ENCODE data around the gene ACTR2. TPM values are rescaled to one million over a fixed set of nuclear protein-coding genes. Genes with fewer than 3 reads are reported as not detected.
"Not testable (repeated sequence)": the region's sequence is repeated elsewhere in the genome, so short reads cannot be mapped to it uniquely, and the experiment has no call there.

Gene ACTR2
- polyA plus RNA-seq, 4 donors: 76.7 to 185 (median 101) TPM

DNA sequence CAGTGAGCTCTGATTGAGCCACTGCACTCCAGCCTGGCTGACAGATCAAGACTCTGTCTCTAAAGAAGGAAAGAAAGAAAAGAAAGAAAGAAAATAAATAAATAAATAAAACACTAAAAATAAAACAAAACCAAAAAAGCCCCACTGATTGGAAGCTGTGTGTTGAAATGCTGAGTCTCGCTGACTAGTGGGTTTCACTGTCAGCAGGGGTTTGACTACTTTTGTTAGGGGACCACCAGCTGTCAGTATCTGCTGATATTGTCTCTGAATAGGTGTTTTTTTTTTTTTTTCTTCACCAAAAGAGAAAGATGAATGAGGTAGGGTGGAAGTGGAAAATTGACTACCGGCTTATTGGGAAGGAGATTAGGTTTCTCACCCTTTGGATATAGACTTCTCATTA is 12.8 kb upstream of the ACTR2 start:
- H3K27ac ChIP-seq (ENCODE audit: low read depth in 1 of 3, low read length in 2 of 3): no peak overlapping the region
- H3K4me3 ChIP-seq (ENCODE audit: low read depth in 1 of 3, low read length in 3 of 3): no peak overlapping the region
- H3K9me3 ChIP-seq (ENCODE audit: control insufficient read depth in 2 of 2, insufficient read depth in 1 of 2, low read depth in 1 of 2, low read length in 1 of 2): no peaks in the 10 kb centered on the region
- H3K36me3 ChIP-seq (ENCODE audit: control insufficient read depth in 3 of 3, insufficient read depth in 2 of 3, low read depth in 1 of 3, low read length in 3 of 3): no peaks in the 10 kb centered on the region
- no peak for FAIRE-seq
- H3K27me3 ChIP-seq (ENCODE audit: control insufficient read depth in 3 of 3, insufficient read depth in 3 of 3, low read length in 3 of 3): no peaks in the 10 kb centered on the region
- WGBS, 3 donors: 95 to 98% (median 96%) methylated on average over 2 of the region's 2 CpGs
- DNase-seq: no peak
- H3K4me1 ChIP-seq (ENCODE audit: control insufficient read depth in 3 of 3, insufficient read depth in 2 of 3, low read depth in 1 of 3, low read length in 2 of 3): no peaks in the 10 kb centered on the region

DNA sequence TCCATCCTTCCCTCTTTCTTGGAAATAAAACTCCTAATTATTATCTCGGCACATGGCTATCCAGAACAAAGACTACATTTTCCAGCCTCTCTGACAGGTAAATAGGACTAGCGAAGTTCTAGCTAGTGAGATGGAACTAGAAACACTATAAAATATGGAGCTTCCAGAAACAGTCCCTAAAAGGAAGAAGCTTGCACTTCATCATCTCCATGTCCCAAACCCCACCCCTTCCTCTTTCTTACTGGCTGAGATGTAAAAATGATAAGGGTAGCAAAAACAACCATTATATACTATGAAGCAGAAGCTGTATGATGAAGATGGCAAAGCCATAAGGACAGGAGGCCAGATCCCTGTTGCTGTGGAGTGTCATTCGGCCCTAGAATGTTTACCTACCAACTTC is 11.7 kb upstream of the ACTR2 start:
- H3K9me3 ChIP-seq (ENCODE audit: control insufficient read depth in 2 of 2, insufficient read depth in 1 of 2, low read depth in 1 of 2, low read length in 1 of 2): no peaks in the 10 kb centered on the region
- H3K36me3 ChIP-seq (ENCODE audit: control insufficient read depth in 3 of 3, insufficient read depth in 2 of 3, low read depth in 1 of 3, low read length in 3 of 3): no peaks in the 10 kb centered on the region
- H3K4me1 ChIP-seq (ENCODE audit: control insufficient read depth in 3 of 3, insufficient read depth in 2 of 3, low read depth in 1 of 3, low read length in 2 of 3): no peaks in the 10 kb centered on the region
- FAIRE-seq (no peak), DNase-seq (no peak)
- 91 to 98% (median 95%) methylated on average over 3 of the region's 3 CpGs for WGBS, 3 donors
- H3K27me3 ChIP-seq (ENCODE audit: control insufficient read depth in 3 of 3, insufficient read depth in 3 of 3, low read length in 3 of 3): no peaks in the 10 kb centered on the region
- H3K27ac ChIP-seq (ENCODE audit: low read depth in 1 of 3, low read length in 2 of 3): no peak overlapping the region
- H3K4me3 ChIP-seq (ENCODE audit: low read depth in 1 of 3, low read length in 3 of 3): no peak overlapping the region

DNA sequence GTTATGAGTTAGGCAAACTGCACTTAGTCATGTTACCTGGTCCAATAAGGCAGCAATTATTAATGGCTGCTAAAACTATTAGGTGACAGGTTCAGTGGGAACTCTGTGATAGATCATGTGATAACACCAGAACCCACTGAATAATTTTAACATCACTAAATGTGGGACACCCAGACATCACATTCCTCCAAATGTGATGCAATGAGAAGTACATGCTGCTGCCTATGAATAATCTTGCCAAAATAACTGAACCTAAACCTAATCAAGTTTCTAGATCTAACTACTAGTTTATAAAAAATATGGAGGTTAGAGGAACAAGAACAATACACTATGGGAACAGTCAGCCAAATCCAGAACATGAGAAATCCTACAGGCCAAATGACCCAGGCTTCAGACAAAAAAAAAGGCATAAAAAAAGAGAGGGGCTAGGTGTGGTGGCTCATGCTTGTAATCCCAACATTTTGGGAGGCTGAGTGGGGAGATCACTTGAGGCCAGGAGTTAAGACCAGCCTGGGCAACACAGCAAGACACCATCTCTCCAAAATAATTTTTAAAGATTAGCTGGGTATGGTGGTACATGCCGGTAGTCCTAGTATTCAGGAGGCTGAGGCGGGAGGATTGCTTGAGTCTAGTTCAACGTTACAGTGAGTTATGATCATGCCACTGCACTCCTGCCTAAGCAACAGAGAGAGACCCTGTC is 7.0 kb upstream of the ACTR2 start:
- WGBS, 3 donors: 91 to 95% (median 92%) methylated on average over 3 of the region's 3 CpGs
- FAIRE-seq (no peak), DNase-seq (no peak)
- H3K4me3 ChIP-seq (ENCODE audit: low read depth in 1 of 3, low read length in 3 of 3): no peak overlapping the region
- no peak overlapping the region for H3K27ac ChIP-seq (ENCODE audit: low read depth in 1 of 3, low read length in 2 of 3)
- peaks cover 0 to 3% (median 0%) of the 10 kb centered on the region in 3 donors for H3K36me3 ChIP-seq (ENCODE audit: control insufficient read depth in 3 of 3, insufficient read depth in 2 of 3, low read depth in 1 of 3, low read length in 3 of 3)
- H3K27me3 ChIP-seq (ENCODE audit: control insufficient read depth in 3 of 3, insufficient read depth in 3 of 3, low read length in 3 of 3): no peaks in the 10 kb centered on the region
- no peaks in the 10 kb centered on the region for H3K9me3 ChIP-seq (ENCODE audit: control insufficient read depth in 2 of 2, insufficient read depth in 1 of 2, low read depth in 1 of 2, low read length in 1 of 2)
- no peaks in the 10 kb centered on the region for H3K4me1 ChIP-seq (ENCODE audit: control insufficient read depth in 3 of 3, insufficient read depth in 2 of 3, low read depth in 1 of 3, low read length in 2 of 3)

DNA sequence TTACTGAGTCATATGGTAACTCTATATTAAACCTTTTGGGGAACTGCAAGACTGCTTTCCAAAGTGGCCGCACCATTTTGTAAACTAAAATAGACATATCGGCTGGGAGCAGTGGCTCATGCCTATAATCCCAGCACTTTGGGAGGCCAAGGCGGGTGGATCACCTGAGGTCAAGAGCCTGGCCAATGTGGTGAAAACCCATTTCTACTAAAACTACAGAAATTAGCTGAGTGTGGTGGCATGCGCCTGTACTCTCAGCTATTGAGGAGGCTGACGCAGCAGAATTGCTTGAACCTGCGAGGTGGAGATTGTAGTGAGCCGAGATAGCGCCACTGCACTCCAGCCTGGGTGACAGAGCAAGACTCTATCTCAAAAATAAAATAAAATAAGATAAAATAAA is 6.4 kb upstream of the ACTR2 start:
- H3K4me1 ChIP-seq (ENCODE audit: control insufficient read depth in 3 of 3, insufficient read depth in 2 of 3, low read depth in 1 of 3, low read length in 2 of 3); FAIRE-seq; H3K4me3 ChIP-seq (ENCODE audit: low read depth in 1 of 3, low read length in 3 of 3); DNase-seq; H3K27me3 ChIP-seq (ENCODE audit: control insufficient read depth in 3 of 3, insufficient read depth in 3 of 3, low read length in 3 of 3); H3K27ac ChIP-seq (ENCODE audit: low read depth in 1 of 3, low read length in 2 of 3); H3K36me3 ChIP-seq (ENCODE audit: control insufficient read depth in 3 of 3, insufficient read depth in 2 of 3, low read depth in 1 of 3, low read length in 3 of 3); H3K9me3 ChIP-seq (ENCODE audit: control insufficient read depth in 2 of 2, insufficient read depth in 1 of 2, low read depth in 1 of 2, low read length in 1 of 2): not testable (repeated sequence)
- 97% methylated on average over 8 of the region's 8 CpGs for WGBS, 3 donors

DNA sequence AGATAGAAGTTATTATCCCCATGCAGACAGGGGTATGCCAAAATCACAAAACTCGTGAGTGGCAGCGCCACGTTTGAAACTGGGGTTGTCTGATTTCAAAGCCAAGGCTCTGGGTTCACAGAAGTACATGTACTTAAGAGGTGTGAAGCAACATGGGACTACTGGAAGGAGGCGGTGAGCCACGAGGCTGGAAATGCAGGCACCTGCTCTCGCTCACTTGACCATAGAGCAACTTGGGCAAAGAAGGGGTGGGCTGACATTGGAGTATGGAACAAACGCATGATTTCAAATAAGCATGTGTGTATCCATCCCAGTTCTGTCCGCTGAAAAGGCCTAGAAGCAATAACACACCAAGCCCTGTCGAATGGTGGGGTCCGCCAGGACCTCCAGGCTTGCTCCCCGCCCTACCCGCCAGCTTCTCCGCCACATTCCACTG is 593 bp upstream of the ACTR2 start:
- peak overlapping the region; percentile 67 to 93 (median 91) for H3K4me3 ChIP-seq (ENCODE audit: low read depth in 1 of 3, low read length in 3 of 3)
- peaks cover 0 to 5% (median 0%) of the 10 kb centered on the region in 3 donors for H3K36me3 ChIP-seq (ENCODE audit: control insufficient read depth in 3 of 3, insufficient read depth in 2 of 3, low read depth in 1 of 3, low read length in 3 of 3)
- H3K27ac ChIP-seq (ENCODE audit: low read depth in 1 of 3, low read length in 2 of 3): peak overlapping the region; percentile 87 to 98 (median 91)
- peak in 1 of 2 donors; percentile 58 for DNase-seq
- no peak for FAIRE-seq
- no peaks in the 10 kb centered on the region for H3K9me3 ChIP-seq (ENCODE audit: control insufficient read depth in 2 of 2, insufficient read depth in 1 of 2, low read depth in 1 of 2, low read length in 1 of 2)
- 0 to 1% (median 1%) methylated on average over 12 to 13 of the region's 13 CpGs for WGBS, 3 donors
- H3K4me1 ChIP-seq (ENCODE audit: control insufficient read depth in 3 of 3, insufficient read depth in 2 of 3, low read depth in 1 of 3, low read length in 2 of 3): peaks cover 0 to 8% (median 8%) of the 10 kb centered on the region in 3 donors
- no peaks in the 10 kb centered on the region for H3K27me3 ChIP-seq (ENCODE audit: control insufficient read depth in 3 of 3, insufficient read depth in 3 of 3, low read length in 3 of 3)

DNA sequence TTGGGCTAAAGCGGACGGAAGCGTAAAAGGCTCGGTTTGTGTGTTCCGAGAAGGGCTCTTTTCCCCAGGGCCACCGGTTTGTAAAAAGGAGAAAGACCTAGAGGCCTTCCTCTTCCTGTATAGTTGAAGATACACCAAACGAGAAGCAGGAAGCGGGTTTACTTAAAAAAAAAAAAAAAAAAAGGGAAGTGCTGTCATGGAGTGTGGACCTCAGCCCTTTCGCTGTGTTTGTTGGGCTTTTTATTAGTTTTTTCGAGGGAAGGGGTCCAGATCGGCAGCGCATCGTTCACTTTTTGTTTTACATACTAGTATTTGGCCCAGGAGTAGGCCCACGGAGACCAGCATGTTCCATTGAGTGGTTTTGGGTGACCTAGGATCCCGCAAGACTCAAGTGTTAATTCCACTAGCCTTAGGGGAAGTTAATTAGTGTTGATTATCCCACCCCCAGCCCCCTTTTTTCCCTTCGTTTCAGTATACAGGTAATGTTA is 676 bp downstream of the ACTR2 start:
- Histone ChIP-seq H3K27me3 (ENCODE audit: control insufficient read depth in 3 of 3, insufficient read depth in 3 of 3, low read length in 3 of 3) (no peaks in the 10 kb centered on the region), H3K9me3 (ENCODE audit: control insufficient read depth in 2 of 2, insufficient read depth in 1 of 2, low read depth in 1 of 2, low read length in 1 of 2) (no peaks in the 10 kb centered on the region), H3K4me1 (ENCODE audit: control insufficient read depth in 3 of 3, insufficient read depth in 2 of 3, low read depth in 1 of 3, low read length in 2 of 3) (peaks cover 0 to 10% (median 8%) of the 10 kb centered on the region in 3 donors), H3K27ac (ENCODE audit: low read depth in 1 of 3, low read length in 2 of 3) (peak overlapping the region; percentile 98 to 100 (median 98)), H3K4me3 (ENCODE audit: low read depth in 1 of 3, low read length in 3 of 3) (peak overlapping the region; percentile 91 to 99 (median 93)), H3K36me3 (ENCODE audit: control insufficient read depth in 3 of 3, insufficient read depth in 2 of 3, low read depth in 1 of 3, low read length in 3 of 3) (peaks cover 0 to 5% (median 0%) of the 10 kb centered on the region in 3 donors)
- peak; percentile 67 to 87 for DNase-seq
- WGBS, 3 donors: 0 to 1% (median 1%) methylated on average over 16 of the region's 16 CpGs
- FAIRE-seq: no peak

DNA sequence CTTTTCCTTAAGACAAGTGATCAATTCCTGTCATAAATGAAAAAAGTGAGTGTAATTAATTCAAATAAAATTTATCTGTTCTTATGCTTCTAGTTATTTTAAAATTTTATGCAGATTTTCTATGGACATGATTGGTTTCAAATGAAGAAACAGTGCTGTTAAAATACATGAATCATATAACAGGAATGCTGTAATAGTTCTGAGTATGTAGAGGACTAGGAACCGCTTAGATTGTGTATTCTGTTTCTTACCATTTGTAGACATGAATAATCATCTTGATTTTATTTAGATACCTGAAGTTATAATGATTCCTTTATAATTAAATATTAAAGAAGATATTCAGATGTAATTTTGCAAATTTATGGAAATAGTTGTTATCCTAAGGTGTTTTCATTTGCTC is 3.5 kb downstream of the ACTR2 start:
- FAIRE-seq: no peak
- H3K27ac ChIP-seq (ENCODE audit: low read depth in 1 of 3, low read length in 2 of 3): peak overlapping the region in 1 of 3 donors; percentile 83

DNA sequence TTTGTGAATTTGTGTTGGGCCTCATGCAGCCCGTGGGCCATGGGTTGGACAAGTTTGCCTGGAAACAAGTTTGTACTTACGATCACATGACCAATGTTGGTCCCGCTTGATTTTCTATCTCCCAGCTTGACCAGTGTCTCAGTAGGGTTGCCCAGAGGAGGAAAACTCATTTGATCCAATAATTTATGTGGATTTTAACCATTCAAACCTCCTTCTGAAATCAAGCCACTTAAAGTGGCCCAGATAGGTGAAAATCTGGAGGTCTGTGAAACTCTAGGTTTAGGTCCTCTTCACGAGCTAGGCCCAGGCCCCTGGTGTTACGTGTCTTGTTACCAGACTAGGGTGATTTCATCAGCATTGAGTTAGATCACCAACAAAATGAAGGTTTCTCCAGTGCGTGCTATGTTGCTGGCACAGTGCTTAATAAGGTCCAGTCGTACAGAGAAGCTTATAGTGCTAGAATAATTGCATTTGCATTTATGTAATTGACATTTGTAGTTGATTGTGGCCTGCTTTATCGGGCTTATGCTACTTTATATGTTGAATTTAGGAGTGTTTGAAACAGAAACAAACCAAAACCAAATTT is 4.4 kb downstream of the ACTR2 start:
- Histone ChIP-seq H3K27me3 (ENCODE audit: control insufficient read depth in 3 of 3, insufficient read depth in 3 of 3, low read length in 3 of 3) (no peaks in the 10 kb centered on the region), H3K9me3 (ENCODE audit: control insufficient read depth in 2 of 2, insufficient read depth in 1 of 2, low read depth in 1 of 2, low read length in 1 of 2) (no peaks in the 10 kb centered on the region), H3K4me1 (ENCODE audit: control insufficient read depth in 3 of 3, insufficient read depth in 2 of 3, low read depth in 1 of 3, low read length in 2 of 3) (peaks cover 1 to 7% (median 4%) of the 10 kb centered on the region in 3 donors), H3K27ac (ENCODE audit: low read depth in 1 of 3, low read length in 2 of 3) (peak overlapping the region in 2 of 3 donors; percentile 25 to 83), H3K4me3 (ENCODE audit: low read depth in 1 of 3, low read length in 3 of 3) (no peak overlapping the region), H3K36me3 (ENCODE audit: control insufficient read depth in 3 of 3, insufficient read depth in 2 of 3, low read depth in 1 of 3, low read length in 3 of 3) (peaks cover 0 to 11% (median 2%) of the 10 kb centered on the region in 3 donors)
- no peak for DNase-seq
- FAIRE-seq: no peak
- 65 to 80% (median 68%) methylated on average over 8 of the region's 8 CpGs for WGBS, 3 donors

More for the DNA sequence above, 3.5 kb downstream of the ACTR2 start:
- no peak for DNase-seq
- Histone ChIP-seq H3K36me3 (ENCODE audit: control insufficient read depth in 3 of 3, insufficient read depth in 2 of 3, low read depth in 1 of 3, low read length in 3 of 3) (peaks cover 0 to 11% (median 2%) of the 10 kb centered on the region in 3 donors), H3K27me3 (ENCODE audit: control insufficient read depth in 3 of 3, insufficient read depth in 3 of 3, low read length in 3 of 3) (no peaks in the 10 kb centered on the region), H3K9me3 (ENCODE audit: control insufficient read depth in 2 of 2, insufficient read depth in 1 of 2, low read depth in 1 of 2, low read length in 1 of 2) (no peaks in the 10 kb centered on the region), H3K4me3 (ENCODE audit: low read depth in 1 of 3, low read length in 3 of 3) (no peak overlapping the region), H3K4me1 (ENCODE audit: control insufficient read depth in 3 of 3, insufficient read depth in 2 of 3, low read depth in 1 of 3, low read length in 2 of 3) (peaks cover 1 to 10% (median 8%) of the 10 kb centered on the region in 3 donors)
- WGBS, 3 donors: 77 to 82% (median 79%) methylated on average over 1 of the region's 1 CpG

All from small intestine (tissue), 7 donors.